ENCODE data around the gene PAPOLB.

The PAPOLB gene

DNA sequence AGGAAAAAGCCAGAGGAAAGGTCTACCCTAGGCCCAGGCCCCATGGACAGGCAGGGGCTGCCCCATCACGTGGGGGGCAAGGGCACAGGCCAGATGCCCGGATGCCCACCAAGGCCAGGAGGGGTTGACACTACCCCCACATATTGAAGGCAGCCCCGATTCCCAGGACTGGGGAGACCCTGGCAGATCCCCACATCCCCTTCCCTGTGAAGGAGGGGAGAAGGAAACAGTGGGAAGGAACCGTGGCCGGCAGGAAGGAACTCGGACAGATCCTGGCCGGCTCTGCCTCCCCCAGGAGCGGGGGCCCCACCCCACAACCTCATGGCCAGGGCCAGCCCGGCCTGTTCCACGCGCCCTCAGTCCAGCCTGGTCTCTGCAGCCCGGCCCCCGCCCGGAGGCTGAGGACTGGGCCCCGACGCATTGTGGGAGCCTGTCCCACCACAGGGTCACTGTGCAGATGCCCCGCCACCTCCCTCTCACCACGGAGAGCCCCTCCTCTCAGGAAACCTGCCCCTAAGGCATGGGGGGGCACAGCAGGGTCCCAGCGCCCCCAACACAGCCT, 41.3 kb downstream of the PAPOLB start:
- DNase-seq = no peak

DNA sequence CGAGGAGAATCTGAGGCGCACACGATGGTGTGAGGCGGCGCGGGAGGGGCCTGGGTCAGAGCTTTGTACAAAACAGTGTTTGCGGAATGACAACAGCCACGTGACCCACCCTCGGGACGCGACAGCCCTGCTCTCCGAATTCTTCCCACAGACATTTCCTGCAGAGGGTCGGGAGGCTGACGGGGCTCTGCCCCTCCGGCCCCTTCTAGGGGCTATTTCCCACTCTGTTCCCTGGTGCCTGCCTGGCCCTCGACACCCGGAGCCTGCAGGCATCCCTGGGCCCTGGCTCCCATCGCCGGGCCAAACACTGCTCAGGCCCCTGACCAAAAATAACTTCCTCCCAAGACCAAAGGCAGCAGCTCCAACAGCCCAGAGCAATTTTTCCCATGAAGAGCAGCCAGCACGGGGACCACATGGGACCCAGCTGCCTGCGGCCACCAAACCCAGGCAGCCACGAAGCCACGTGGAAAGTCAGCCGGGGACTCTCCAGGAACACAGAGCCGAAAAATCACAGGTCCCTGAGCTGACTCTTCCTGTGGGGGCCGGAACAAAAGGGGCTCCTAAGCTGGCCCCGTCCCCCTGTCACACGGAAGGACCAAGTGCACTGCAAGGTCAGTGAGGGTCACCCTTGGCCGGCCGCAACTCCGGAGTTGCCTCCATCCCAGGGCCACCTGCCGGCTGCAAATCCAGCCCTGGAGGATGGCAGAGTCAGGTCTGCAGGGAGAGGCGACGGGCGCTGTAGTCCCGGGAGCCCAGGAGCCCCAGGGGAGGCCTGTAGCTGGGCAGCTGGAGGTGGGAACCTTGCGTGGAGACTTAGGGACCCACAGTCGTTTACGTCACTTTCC, 42.0 kb downstream of the PAPOLB start:
- DNase-seq = no peak

DNA sequence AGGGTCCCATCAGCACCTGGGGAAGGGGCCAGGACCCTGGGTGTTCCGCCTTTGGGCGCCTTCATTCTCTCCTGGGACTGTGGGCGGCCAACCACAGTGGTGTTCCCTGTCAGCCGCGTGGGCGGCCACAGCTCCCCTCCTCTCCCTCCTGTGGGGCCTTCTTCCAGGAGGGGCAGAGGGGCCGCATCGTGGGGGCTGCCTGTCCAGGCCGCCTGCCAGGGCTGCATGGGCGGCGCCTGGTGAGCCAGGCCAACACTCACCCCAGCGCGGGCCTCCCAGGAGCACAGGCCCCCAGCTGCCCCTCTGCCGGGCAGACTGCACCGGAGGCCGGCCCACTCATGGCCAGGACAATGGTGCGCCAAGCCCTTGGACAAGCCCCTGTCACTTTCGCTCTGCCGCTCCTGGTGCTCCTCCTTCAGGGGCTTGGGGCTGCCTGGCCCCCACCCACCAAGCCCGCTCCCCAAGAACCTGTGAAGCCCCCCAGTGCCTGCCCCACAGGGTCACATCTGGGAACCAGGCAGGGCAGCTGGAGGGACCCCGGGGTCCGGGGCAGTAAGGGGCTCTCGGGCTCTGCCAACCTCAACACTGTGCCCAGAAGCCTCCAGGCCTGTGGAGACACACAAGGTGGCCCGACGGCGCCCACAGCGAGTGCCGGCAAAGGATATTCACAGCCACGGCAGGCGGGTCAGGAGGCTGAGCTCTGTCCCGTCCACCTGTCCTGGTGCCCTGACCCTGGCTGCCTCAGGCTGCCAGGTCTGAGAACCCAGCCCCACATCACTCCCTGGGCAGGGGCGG, 43.6 kb downstream of the PAPOLB start:
- no peak for DNase-seq

DNA sequence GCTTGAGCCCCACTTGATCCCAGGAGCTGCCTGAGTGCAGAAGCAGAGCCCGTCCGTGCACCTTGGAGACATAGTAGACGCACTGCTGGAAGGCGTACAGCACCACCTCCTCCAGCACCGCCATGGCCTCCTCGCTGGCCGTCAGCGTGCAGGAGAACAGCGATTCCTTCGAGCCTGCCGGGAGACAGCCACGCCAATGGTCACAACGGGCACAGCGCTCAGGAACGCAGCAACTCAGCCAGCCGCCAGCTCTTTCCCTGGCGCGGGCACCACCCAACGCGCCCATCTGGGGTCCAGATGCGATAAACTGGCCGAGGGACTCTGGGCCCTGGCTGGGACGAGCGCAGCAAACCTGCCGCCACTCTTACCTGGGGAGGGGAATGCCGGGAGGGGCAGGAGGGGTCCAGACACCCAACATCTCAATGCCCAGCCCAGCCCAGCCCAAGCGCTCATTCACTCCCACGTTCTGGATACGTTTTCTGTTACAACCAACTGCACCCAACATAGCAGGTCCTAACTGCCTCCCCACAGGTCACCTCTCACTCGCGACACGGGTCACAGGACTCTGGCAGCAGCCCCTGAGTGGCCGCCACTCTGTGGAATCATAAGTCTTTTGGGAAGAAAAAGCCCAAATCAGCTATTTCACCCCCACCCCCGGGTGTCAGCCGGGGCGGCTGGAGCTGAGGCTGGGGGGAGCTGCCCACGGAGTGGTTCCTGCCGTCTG, 44.5 kb downstream of the PAPOLB start:
- DNase-seq = no peak

DNA sequence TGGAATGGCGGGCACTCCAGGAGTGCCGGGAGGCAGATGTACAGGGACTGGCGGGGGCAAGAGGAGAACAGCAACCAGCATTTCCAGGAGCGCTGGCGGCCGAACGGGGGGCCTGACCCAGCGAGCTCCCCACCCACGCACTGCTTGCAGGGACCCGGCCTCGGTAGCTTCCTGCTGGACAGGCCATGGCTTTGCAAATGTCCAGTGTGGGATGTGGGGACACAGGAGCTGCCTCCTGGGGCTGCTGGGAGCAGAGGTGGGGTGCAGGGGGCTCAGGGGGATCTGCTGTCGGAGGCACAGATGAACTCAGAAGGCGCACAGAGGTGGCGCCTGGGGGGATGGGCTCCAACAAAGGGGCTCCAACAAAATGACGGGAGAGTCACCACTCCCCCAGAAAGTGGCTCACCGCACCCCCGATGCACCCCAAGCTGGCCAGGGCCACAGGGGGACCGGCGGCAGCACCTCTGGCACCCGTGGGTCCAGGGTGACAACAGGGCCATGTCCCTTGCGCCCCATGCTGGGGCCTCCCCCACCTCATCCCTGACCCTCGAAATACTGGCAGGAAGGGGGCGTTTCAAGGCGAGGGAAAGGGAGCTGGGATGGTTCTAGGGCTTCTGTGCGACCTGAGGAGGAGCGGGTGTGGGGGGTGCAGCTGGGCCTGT, 45.3 kb downstream of the PAPOLB start:
- DNase-seq = no peak

DNA sequence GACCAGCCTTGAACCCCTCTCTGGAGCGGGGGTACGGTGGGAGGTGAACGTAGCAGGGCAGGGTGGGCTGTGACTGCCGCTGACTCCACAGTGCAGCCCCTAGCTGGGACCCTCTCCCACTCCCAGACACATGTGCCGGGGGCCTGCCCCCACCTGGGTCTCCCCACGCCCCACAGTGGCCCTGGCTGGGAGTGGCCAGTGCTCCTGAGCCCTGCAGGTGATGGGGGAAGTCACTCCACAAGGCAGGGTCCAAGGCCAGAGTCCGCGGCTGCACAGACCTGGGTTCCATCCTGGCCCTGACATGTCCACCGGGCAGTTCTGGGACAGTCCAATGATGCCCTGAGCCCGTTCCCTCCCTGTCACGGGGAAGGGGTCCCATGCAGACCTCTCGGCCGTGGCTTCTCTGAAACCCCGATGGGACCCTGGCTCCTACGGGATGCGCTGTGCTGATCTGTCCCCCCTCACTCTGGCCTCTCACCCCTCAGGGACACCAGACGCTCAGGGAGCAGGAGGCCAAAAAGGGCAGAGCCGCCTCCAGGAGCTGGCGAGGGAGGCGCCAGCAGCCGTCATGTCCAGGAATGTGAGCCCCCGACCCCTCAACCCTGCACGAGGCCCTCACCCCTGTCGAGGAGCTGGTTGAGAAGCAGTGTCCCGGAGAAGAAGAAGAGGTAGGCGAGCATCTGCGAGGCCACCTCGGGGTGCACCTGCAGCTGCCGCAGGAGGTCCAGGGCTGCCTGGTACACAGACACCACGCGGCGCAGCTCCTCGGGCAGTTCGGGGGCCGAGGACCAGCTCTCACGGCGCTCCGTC, 46.0 kb downstream of the PAPOLB start:
- DNase-seq = no peak

DNA sequence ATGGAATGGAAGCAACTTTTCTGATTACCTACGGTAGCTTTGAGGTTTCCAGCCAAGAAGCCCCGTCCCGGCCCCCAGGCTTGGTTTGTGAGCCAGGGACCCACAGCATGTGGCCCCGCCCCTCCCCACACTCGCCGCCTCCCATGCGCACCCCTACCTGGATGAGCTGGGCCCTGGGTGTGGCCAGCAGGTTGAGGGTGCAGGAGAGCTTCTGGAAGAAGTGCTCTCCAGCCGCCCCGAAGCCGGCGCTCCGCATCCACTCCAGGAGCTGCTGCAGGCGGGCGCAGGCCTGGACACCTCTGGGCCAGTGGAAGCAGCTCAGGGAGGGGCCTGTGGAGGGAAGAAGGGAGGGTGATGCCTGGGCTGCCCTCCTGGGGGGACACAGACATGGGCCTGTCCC, 46.7 kb downstream of the PAPOLB start:
- no peak for DNase-seq

DNA sequence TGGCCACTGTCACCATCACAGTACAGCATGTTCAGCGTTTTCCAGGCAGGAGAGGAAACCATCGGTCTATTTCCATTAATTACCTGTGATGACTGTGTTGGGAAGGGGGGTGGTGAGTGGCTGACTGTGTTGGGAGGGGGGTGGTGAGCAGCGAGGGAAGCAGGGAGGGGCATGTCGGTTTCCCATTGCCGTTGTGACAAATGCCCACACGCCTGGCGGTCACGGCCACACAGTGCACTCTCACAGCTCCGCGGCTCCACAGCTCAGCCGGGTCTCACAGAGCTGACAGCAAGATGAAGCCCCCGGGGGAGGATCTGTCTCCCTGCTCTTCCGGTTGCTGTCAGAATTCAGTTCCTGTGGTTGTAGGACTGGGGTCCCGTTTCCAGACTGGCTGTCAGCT, 47.4 kb downstream of the PAPOLB start:
- DNase-seq = no peak

DNA sequence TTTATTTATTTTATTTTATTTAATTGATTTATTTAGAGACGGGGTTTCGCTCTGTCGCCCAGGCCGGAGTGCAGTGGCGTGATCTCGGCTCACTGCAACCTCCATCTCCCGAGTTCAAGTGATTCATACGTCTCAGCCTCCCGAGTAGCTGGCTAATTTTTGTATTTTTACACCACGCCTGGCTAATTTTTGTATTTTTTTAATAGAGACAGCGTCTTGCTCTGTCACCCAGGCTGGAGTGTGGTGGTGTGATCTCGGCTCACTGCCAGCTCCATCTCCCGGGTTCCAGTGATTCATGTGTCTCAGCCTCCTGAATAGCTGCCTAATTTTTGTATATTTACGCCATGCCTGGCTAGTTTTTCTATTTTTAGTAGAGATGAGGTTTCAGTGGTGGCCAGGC, 52.2 kb downstream of the PAPOLB start:
- no peak for DNase-seq

DNA sequence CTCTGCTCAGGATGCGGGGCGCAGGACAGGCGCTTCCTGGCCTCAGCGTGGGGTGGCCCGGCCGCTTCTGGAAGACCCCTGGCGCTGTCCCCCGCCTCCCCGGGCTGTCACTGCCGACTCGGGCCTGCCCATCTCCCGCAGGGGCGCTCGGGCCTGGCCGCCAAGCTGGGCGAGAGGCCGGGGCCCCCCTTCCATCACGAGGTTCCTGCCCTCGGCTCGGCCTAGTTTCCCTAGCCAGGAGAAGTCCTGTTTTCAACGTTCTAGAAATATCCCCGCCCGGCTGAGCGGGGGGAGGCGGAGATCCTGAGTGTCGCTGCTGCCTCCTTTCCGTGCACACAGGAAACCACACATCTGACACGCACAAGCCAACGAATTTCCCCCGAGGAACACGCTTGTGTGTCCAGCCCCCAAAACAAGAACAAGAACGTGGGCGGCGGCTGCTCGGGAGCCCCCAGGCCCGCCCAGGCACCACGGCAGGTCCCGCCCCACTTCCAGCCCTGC, 52.7 kb downstream of the PAPOLB start:
- peak; percentile 37 for DNase-seq

DNA sequence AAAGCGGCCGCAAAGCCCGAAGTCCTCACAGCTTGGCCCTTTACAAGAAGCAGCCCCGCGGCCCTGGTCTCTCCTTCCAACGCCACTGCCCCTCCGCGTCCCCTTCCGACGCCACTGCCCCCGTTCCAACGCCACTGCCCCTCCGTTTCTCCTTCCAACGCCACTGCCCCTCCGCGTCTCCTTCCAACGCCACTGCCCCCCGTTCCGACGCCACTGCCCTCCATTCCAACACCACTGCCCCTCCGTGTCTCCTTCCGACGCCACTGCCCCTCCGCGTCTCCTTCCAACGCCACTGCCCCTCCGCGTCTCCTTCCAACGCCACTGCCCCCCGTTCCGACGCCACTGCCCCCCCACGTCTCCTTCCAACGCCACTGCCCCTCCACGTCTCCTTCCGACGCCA, 53.3 kb downstream of the PAPOLB start:
- DNase-seq = no peak

DNA sequence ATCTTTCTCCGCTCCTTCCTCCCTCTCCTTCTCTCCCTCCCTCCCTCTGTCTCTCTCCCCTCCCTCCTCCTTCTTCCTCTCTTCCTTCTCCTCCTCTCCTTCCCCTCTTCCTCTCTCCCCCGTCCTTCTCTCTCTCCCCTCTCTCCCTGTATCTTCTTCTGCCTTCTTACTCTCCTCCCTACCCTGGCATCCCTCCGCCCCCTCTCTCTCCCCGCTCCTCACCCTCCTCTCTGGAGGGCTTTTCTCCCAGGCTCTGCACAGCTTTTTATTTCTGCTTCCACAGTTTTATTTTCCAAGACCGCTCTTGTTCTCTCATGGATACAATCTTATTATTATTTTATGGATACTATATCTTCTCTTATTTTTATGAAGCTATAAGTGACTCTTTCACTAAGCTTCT, 53.8 kb downstream of the PAPOLB start:
- no peak for DNase-seq

Measured in stimulated activated CD4-positive, alpha-beta T cell treated with anti-CD3 and anti-CD28 coated beads, Interleukin-4, amount 100 ng/mL, for 24 hours (primary cell).